OCI-LY7 (cell line): ENCODE results near the gene RNF13. TPM values are rescaled to one million over a fixed set of nuclear protein-coding genes. Genes with fewer than 3 reads are reported as not detected.

Experiments used
- BruUV-seq: library from RNA; stranded (reverse); fragments of 400-500 nt; replicated peaks from 2 replicates; lab custom pipeline; 2021; lab: Mats Ljungman, UMichigan
- CTCF ChIA-PET: fragments of 300-600 bp; sonication (Branson Sonifier 250); formaldehyde crosslinking; loops from one replicate; lab custom pipeline; 2022; ENCODE audit warnings: antibody characterized with exemption; ENCODE audit not compliant: unreplicated experiment; lab: Charles Lee
- POLR2A ChIA-PET: fragments of 300-600 bp; sonication (Branson Sonifier 250); formaldehyde crosslinking; loops from one replicate; lab custom pipeline; 2022; ENCODE audit warnings: antibody characterized with exemption; lab: Charles Lee
- DNase-seq: peaks from one replicate; pipeline ENCODE4 v3.0.0-alpha.2; 2015; ENCODE audit warnings: low spot score
- H2AFZ ChIP-seq: fragments of 200-600 bp; sonication (generic), shearing (Covaris generic); 2 replicates; pipeline ENCODE4 v1.6.1; 2014; ENCODE audit warnings: mild to moderate bottlenecking, antibody characterized with exemption, low read length, moderate library complexity
- H3K27ac ChIP-seq: fragments of 200-600 bp; sonication (generic); 2 replicates; pipeline ENCODE4 v1.5.1; 2014; ENCODE audit warnings: mixed run types, low read depth, mild to moderate bottlenecking, moderate library complexity, low read length, inconsistent platforms; ENCODE audit not compliant: poor library complexity, severe bottlenecking
- H3K36me3 ChIP-seq: fragments of 200-600 bp; sonication (generic); 2 replicates; pipeline ENCODE4 v1.6.1; 2014; ENCODE audit warnings: mild to moderate bottlenecking, antibody characterized with exemption, low read length, moderate library complexity, mixed read lengths; ENCODE audit not compliant: insufficient read depth
- H3K4me1 ChIP-seq: fragments of 200-600 bp; sonication (generic); 2 replicates; pipeline ENCODE4 v1.5.1; 2014; ENCODE audit warnings: mild to moderate bottlenecking, low read length; ENCODE audit not compliant: insufficient read depth, poor library complexity, severe bottlenecking
- H3K4me2 ChIP-seq: fragments of 200-600 bp; sonication (generic); 2 replicates; pipeline ENCODE4 v1.6.1; 2014; ENCODE audit warnings: mild to moderate bottlenecking, low read length
- H3K4me3 ChIP-seq: fragments of 200-600 bp; sonication (generic); 2 replicates; pipeline ENCODE4 v1.5.1; 2014; ENCODE audit warnings: mild to moderate bottlenecking, low read depth, low read length; ENCODE audit not compliant: poor library complexity, severe bottlenecking
- H3K79me2 ChIP-seq: fragments of 200-600 bp; sonication (generic); 2 replicates; pipeline ENCODE4 v1.6.1; 2016; ENCODE audit warnings: low read depth, mild to moderate bottlenecking, low read length, moderate library complexity, mixed read lengths; ENCODE audit not compliant: insufficient read depth
- H3K9me2 ChIP-seq: fragments of 200-600 bp; sonication (generic); 2 replicates; pipeline ENCODE4 v1.6.1; 2016; ENCODE audit warnings: mild to moderate bottlenecking, low read length, mixed read lengths; ENCODE audit not compliant: insufficient read depth
- H3K9me3 ChIP-seq: fragments of 200-600 bp; sonication (generic); 2 replicates; pipeline ENCODE4 v1.6.1; 2014; ENCODE audit warnings: mild to moderate bottlenecking, mixed run types, low read length, mixed read lengths
- H4K20me1 ChIP-seq: fragments of 200-600 bp; sonication (generic); 2 replicates; pipeline ENCODE4 v1.6.1; 2014; ENCODE audit warnings: mild to moderate bottlenecking, antibody characterized with exemption, low read length, moderate library complexity, mixed read lengths; ENCODE audit not compliant: insufficient read depth
- CTCF ChIP-seq: fragments of 200-600 bp; sonication (generic); conservative IDR thresholded peaks from 2 replicates; pipeline ENCODE4 v1.5.1; 2014; ENCODE audit warnings: mild to moderate bottlenecking, antibody characterized with exemption, low read length, moderate library complexity, mixed read lengths
- EZH2phosphoT487 ChIP-seq: fragments of 200-600 bp; sonication (generic); IDR thresholded peaks from 2 replicates; pipeline ENCODE4 v1.6.1; 2018; ENCODE audit warnings: low read depth, borderline replicate concordance, mild to moderate bottlenecking, mixed run types, antibody characterized with exemption, low read length, moderate library complexity, mixed read lengths
- intact Hi-C: fragments of 100-400 bp; cut with micrococcal nuclease; formaldehyde crosslinking; loops from one replicate; pipeline ENCODE4 v1.10.0; 2022; ENCODE audit not compliant: unreplicated experiment
- total RNA-seq, 2 experiments: library from RNA; depleted of rRNA in 1 of 2; stranded (reverse); fragments of >200 nt in 1 of 2; shearing (Covaris generic) in 1 of 2; gene quantifications; 2 replicates each; pipeline ENCODE4 v1.2.3, GENCODE V29; 2014 to 2022

Gene RNF13
- total RNA-seq, 2 experiments from 2014 or later, result 26.2 to 37.3 TPM

GRCh38 chr3:149806171-149806778 lies 6.7 kb upstream of the RNF13 start:
- H3K36me3 ChIP-seq, result no peaks in the 10 kb centered on the region
- no peak for DNase-seq
- intact Hi-C loops, result no loop called here
- H3K9me3 ChIP-seq, result no peaks in the 10 kb centered on the region
- peaks cover 13% of the 10 kb centered on the region for H3K4me1 ChIP-seq
- POLR2A ChIA-PET, result interaction anchor here (0.7 kb wide), 1 partner anchor 851 kb away, joined by 5 read pairs; no protein-coding TSS in a partner anchor
- CTCF ChIA-PET, result no interaction called here
- H4K20me1 ChIP-seq, result no peaks in the 10 kb centered on the region
- H3K4me2 ChIP-seq, result no peak overlapping the region
- H3K4me3 ChIP-seq, result no peak overlapping the region
- BruUV-seq, result no TSS peak
- H3K9me2 ChIP-seq, result no peaks in the 10 kb centered on the region
- H2AFZ ChIP-seq, result peak overlapping the region; percentile 28; the same call in 1 of the 2 replicates
- TF ChIP-seq CTCF, result no peak
- TF ChIP-seq EZH2phosphoT487, result no peak
- H3K79me2 ChIP-seq, result no peaks in the 10 kb centered on the region
- no peak overlapping the region for H3K27ac ChIP-seq

- TF ChIP-seq EZH2phosphoT487, result no peak
- peak; percentile 91 for TF ChIP-seq CTCF
- peaks cover 3% of the 10 kb centered on the region; the same call in 1 of the 2 replicates for H3K79me2 ChIP-seq
- no peaks in the 10 kb centered on the region for H3K36me3 ChIP-seq
- H2AFZ ChIP-seq, result peak overlapping the region; percentile 94
- ChIA-PET CTCF (interaction anchor here (0.9 to 1.5 kb wide), 7 partner anchors 11 to 295 kb away, joined by 3 to 10 read pairs (median 3); no protein-coding TSS in a partner anchor), POLR2A (interaction anchor here (0.6 to 2.4 kb wide), 15 partner anchors 10 to 208 kb away, joined by 3 to 13 read pairs (median 4); partner anchors contain the start of gene COMMD2)
- H4K20me1 ChIP-seq, result no peaks in the 10 kb centered on the region
- no peaks in the 10 kb centered on the region for H3K9me3 ChIP-seq
- peak; percentile 76 for DNase-seq
- H3K4me1 ChIP-seq, result peaks cover 23% of the 10 kb centered on the region
- peak overlapping the region; percentile 17 for H3K4me3 ChIP-seq
- peak overlapping the region; percentile 52 for H3K4me2 ChIP-seq
- intact Hi-C loops, result loop anchor here (2.0 kb wide), 1 partner anchor 42 kb away; no protein-coding TSS in a partner anchor
- no peaks in the 10 kb centered on the region for H3K9me2 ChIP-seq
- H3K27ac ChIP-seq, result peak overlapping the region; percentile 14
- no TSS peak for BruUV-seq
Observed at GRCh38 chr3:149808209-149808829, 4.7 kb upstream of the RNF13 start.
